HG02678 (cell line): Measurements from ENCODE around the gene CROT.

Source experiments
- ATAC-seq: cut with Tn5 transposase; IDR thresholded peaks from one replicate; pipeline ENCODE4 v1.9.1; 2021; ENCODE audit warnings: mild to moderate bottlenecking, moderate library complexity; ENCODE audit not compliant: unreplicated experiment

The CROT gene

GRCh38 chr7:87413951-87414793 is 68.7 kb downstream of the CROT start:
- no peak for ATAC-seq

GRCh38 chr7:87414794-87415188 is 69.3 kb downstream of the CROT start:
- ATAC-seq: no peak

GRCh38 chr7:87416682-87417587 is 71.5 kb downstream of the CROT start:
- ATAC-seq: peak; percentile 90

GRCh38 chr7:87420173-87420572 is 74.7 kb downstream of the CROT start:
- ATAC-seq: no peak

GRCh38 chr7:87424075-87424474 is 78.6 kb downstream of the CROT start:
- ATAC-seq: no peak

GRCh38 chr7:87426160-87426559 is 80.7 kb downstream of the CROT start:
- ATAC-seq: peak; percentile 79

- no peak for ATAC-seq
These were observed 81.8 kb downstream of the CROT start for GRCh38 chr7:87427288-87427687.

GRCh38 chr7:87432536-87432935 is 87.1 kb downstream of the CROT start:
- no peak for ATAC-seq

GRCh38 chr7:87435546-87435945 is 90.1 kb downstream of the CROT start:
- ATAC-seq: no peak

- ATAC-seq: peak; percentile 94
These were observed 100.4 kb downstream of the CROT start for GRCh38 chr7:87445897-87446296.

GRCh38 chr7:87447116-87447635 is 101.7 kb downstream of the CROT start:
- ATAC-seq: no peak

GRCh38 chr7:87448388-87448787 is 102.9 kb downstream of the CROT start:
- no peak for ATAC-seq
